WERI-Rb-1 (cell line): ENCODE measurements around the gene IFNAR2.

ENCODE experiments used
- DNase-seq: peaks from one replicate; pipeline ENCODE4 v3.0.0-alpha.2; 2020
- H3K27ac ChIP-seq: fragments of 250-450 bp; sonication (Bioruptor Pico); 2 replicates; pipeline ENCODE4 v1.5.1; 2020; ENCODE audit warnings: mild to moderate bottlenecking, moderate library complexity
- H3K27me3 ChIP-seq: fragments of 250-450 bp; sonication (Bioruptor Pico); 2 replicates; pipeline ENCODE4 v1.5.1; 2021; ENCODE audit warnings: mild to moderate bottlenecking, low read depth, moderate library complexity; ENCODE audit not compliant: insufficient read depth, severe bottlenecking
- H3K36me3 ChIP-seq: fragments of 250-450 bp; sonication (Bioruptor Pico); 2 replicates; pipeline ENCODE4 v1.5.1; 2020; ENCODE audit warnings: mild to moderate bottlenecking, moderate library complexity
- H3K4me3 ChIP-seq: 2 replicates; pipeline ENCODE4 v1.5.1; 2011; ENCODE audit warnings: low read depth, mild to moderate bottlenecking, control low read depth, low read length
- H3K9me3 ChIP-seq: fragments of 250-450 bp; sonication (Bioruptor Pico); 2 replicates; pipeline ENCODE4 v1.5.1; 2021; ENCODE audit warnings: mild to moderate bottlenecking, moderate library complexity; ENCODE audit not compliant: severe bottlenecking
- TF ChIP-seq, protein P1 (sequence below): IDR thresholded peaks from 2 replicates; pipeline ENCODE4 v1.5.1; 2011; ENCODE audit warnings: low read depth, mild to moderate bottlenecking, control low read depth, inconsistent platforms, low read length

The IFNAR2 gene

DNA sequence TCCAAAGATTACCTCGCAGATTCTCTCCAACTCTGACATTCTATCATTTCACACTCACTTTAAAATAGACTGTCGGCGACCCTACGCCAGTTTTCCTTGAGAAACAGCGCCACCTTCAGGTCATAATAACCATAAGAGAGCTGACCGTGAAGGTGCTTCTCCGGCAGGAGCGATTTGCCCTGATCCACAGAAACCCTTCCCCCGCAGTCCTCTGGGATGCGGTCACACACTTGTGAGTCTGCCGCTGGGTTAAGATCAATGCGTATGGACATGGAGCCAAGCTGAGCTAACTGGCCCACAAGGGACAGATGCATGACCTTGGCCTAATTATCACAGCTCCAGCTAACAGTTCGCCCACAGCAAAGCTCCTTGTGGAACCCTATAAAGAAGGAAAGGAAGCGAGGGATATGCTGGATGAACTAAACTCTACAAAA, 32.8 kb upstream of the IFNAR2 start:
- Histone ChIP-seq H3K9me3 (no peaks in the 10 kb centered on the region), H3K27me3 (no peaks in the 10 kb centered on the region), H3K36me3 (no peaks in the 10 kb centered on the region), H3K4me3 (no peak overlapping the region), H3K27ac (no peak overlapping the region)
- DNase-seq: peak; percentile 85
- TF ChIP-seq, protein P1, sequence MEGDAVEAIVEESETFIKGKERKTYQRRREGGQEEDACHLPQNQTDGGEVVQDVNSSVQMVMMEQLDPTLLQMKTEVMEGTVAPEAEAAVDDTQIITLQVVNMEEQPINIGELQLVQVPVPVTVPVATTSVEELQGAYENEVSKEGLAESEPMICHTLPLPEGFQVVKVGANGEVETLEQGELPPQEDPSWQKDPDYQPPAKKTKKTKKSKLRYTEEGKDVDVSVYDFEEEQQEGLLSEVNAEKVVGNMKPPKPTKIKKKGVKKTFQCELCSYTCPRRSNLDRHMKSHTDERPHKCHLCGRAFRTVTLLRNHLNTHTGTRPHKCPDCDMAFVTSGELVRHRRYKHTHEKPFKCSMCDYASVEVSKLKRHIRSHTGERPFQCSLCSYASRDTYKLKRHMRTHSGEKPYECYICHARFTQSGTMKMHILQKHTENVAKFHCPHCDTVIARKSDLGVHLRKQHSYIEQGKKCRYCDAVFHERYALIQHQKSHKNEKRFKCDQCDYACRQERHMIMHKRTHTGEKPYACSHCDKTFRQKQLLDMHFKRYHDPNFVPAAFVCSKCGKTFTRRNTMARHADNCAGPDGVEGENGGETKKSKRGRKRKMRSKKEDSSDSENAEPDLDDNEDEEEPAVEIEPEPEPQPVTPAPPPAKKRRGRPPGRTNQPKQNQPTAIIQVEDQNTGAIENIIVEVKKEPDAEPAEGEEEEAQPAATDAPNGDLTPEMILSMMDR: peak; percentile 66

DNA sequence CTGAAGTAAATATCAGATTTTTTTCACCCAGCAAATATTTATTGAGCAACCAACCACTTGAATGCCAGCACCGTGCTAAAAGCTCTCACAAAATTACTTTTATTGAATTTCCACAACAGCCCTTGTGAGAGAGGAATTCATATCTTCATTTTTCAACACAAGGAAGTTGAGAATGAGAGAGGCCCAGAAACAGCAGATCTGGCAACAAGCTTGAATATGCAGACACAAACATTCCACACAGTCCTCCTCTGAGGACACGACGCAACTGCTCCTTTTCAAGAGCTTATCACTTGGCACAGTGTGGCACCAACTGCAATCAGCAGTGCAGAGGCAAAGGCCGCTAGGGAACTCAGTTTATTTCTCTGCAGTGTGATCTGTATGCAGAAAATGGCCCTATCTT, 32.2 kb upstream of the IFNAR2 start:
- TF ChIP-seq, protein P1: no peak
- H3K27ac ChIP-seq: no peak overlapping the region
- no peaks in the 10 kb centered on the region for H3K9me3 ChIP-seq
- no peak overlapping the region for H3K4me3 ChIP-seq
- DNase-seq: no peak
- no peaks in the 10 kb centered on the region for H3K36me3 ChIP-seq
- H3K27me3 ChIP-seq: no peaks in the 10 kb centered on the region

DNA sequence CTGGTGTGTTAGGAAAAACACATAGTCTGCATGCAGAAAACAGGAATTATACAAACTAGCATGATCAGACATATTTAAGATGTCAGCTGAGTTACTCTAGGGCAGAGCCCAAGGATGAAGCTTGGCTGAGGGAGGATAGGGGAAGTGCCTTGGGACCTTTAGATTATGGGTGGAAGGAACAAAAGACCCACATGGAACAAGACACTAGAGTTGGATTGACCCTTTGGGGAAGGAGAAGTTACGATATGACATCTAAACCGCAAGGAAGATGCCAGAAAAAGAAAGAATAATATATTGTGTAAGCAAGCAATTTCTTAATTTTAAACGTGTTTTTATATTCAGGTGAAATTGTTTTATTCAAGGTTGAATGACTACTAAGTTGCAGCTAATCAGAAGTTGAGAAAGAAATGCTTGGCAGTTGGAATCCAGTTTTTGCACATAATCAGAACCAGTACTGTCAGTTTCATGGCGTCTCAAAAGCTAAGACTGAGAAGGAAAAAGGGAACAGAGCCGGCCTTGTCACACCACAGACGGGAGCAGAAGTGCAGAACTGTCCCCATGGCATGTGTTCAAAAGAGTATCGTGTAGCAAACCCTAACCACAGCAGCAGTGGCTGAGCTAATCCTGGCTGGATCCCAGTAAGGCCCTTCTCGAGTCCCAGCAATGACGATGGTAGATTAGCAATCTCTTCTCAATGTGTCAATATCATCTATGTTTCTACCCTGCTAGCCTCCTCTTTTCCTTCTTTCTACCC, 31.2 kb upstream of the IFNAR2 start:
- Histone ChIP-seq H3K36me3 (no peaks in the 10 kb centered on the region), H3K27ac (no peak overlapping the region), H3K4me3 (no peak overlapping the region), H3K27me3 (no peaks in the 10 kb centered on the region), H3K9me3 (no peaks in the 10 kb centered on the region)
- DNase-seq: peak; percentile 25
- TF ChIP-seq, protein P1: no peak

DNA sequence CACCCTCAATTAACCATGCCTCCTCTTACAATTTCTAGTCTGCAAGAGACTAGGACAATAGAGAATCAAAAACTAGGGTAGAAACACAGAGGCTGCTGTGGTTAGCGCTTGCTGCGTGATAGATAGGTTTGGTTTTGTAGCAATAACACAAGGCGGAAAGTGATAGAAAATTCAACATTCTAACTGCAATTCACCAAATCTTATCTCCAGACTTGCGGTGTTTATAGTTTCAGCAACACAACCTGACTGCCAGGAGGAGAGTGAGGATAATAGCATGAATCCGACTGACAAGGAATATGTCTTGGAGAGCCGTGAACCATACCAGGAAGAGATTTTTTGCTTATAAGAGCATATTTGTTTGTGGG, 30.7 kb upstream of the IFNAR2 start:
- TF ChIP-seq, protein P1: no peak
- Histone ChIP-seq H3K9me3 (no peaks in the 10 kb centered on the region), H3K4me3 (no peak overlapping the region), H3K27ac (no peak overlapping the region), H3K27me3 (no peaks in the 10 kb centered on the region), H3K36me3 (no peaks in the 10 kb centered on the region)
- DNase-seq: no peak

DNA sequence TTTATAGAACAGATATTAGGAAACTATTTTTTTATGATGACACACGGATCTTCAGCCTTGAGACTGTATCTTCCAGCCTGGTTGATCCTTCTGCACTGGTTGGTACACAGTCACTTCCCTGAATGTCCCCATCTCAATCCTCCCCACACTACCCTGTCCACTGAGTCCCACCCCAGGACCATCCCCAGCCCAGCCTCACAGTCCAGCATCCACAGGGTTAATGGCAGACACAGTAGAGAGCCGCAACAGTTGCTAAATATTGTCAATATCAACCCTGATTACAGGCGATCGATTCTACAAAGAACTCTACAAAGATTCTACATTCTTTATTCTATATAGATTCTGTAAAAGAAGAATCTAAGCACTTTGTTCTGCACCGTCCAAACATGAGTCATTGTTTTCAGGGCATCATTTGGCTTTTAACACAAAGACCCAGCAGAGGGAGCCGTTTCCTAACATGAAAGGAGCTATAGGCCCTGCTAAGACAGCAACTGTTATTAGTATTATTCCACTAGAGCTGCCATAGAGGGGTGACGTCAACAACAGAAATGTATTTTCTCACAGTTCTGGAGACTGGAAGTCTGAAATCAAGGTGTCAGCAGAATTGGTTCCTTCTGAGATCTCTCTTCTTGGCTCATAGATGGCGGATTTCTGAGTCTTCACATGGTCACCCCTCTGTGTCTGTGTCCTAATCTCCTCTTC, 30.1 kb upstream of the IFNAR2 start:
- TF ChIP-seq, protein P1: peak; percentile 73

DNA sequence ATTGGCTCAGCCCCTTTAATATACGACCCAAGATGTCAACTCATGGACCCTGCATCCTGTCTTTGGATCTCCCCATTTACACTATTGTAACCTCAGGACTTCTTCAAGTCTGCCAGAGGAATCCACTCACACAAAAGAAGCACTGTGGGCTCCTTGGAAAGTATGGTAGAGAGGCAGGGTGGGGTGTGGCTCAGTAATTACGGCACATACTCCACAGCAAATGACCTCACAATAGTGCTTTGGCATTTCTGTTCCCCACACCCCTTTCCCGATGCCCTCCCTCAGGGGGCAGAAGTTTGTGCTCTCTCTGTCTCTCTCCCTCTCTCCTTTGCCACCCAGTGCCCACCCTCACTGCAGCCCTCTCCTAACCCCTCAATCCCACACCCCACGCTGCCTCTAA, 27.8 kb upstream of the IFNAR2 start:
- no peak for DNase-seq
- TF ChIP-seq, protein P1: no peak
- H3K27me3 ChIP-seq: no peaks in the 10 kb centered on the region
- no peaks in the 10 kb centered on the region for H3K36me3 ChIP-seq
- no peaks in the 10 kb centered on the region for H3K9me3 ChIP-seq
- no peak overlapping the region for H3K27ac ChIP-seq
- H3K4me3 ChIP-seq: no peak overlapping the region

More for the DNA sequence above, 30.1 kb upstream of the IFNAR2 start:
- DNase-seq: peak; percentile 84
- Histone ChIP-seq H3K36me3 (no peaks in the 10 kb centered on the region), H3K4me3 (no peak overlapping the region), H3K9me3 (no peaks in the 10 kb centered on the region), H3K27ac (no peak overlapping the region), H3K27me3 (no peaks in the 10 kb centered on the region)
